GM23338 (cell line): ENCODE data around the gene MAGI3. TPM values are rescaled to one million over a fixed set of nuclear protein-coding genes. Genes with fewer than 3 reads are reported as not detected.

ENCODE experiments used
- ATAC-seq: fragments of 200-7000 bp; cut with Tn5 transposase; 3 replicates; pipeline ENCODE4 v1.9.1; 2020
- DNase-seq: peaks from one replicate; pipeline ENCODE4 v3.0.0-alpha.2; 2015; ENCODE audit warnings: low spot score
- H2AFZ ChIP-seq: fragments of 200-600 bp; sonication (generic); 2 replicates; pipeline ENCODE4 v1.8.0; 2016; ENCODE audit warnings: antibody characterized with exemption, mild to moderate bottlenecking, moderate library complexity
- H3F3A ChIP-seq: fragments of 200-600 bp; sonication (generic); replicated peaks from 2 replicates; pipeline ENCODE4 v1.8.0; 2017; ENCODE audit warnings: antibody characterized with exemption, mixed run types, low read depth
- H3K27ac ChIP-seq: fragments of 200-600 bp; sonication (generic); 2 replicates; pipeline ENCODE4 v1.6.1; 2016; ENCODE audit warnings: low read depth
- H3K27me3 ChIP-seq: fragments of 200-600 bp; sonication (generic); 2 replicates; pipeline ENCODE4 v1.8.0; 2016; ENCODE audit warnings: mild to moderate bottlenecking, mixed run types, moderate library complexity; ENCODE audit not compliant: insufficient read depth
- H3K36me3 ChIP-seq: fragments of 200-600 bp; sonication (generic); 2 replicates; pipeline ENCODE4 v1.8.0; 2016; ENCODE audit warnings: mild to moderate bottlenecking; ENCODE audit not compliant: insufficient read depth
- H3K4me1 ChIP-seq: fragments of 200-600 bp; sonication (generic); 2 replicates; pipeline ENCODE4 v1.8.0; 2016; ENCODE audit warnings: mild to moderate bottlenecking, moderate library complexity; ENCODE audit not compliant: insufficient read depth
- H3K4me2 ChIP-seq: fragments of 200-600 bp; sonication (generic); 2 replicates; pipeline ENCODE4 v1.7.1; 2017; ENCODE audit warnings: mixed run types
- H3K4me3 ChIP-seq: fragments of 200-600 bp; sonication (generic); 2 replicates; pipeline ENCODE4 v1.6.1; 2016; ENCODE audit warnings: mixed run types
- H3K79me2 ChIP-seq: fragments of 200-600 bp; sonication (generic); replicated peaks from 2 replicates; pipeline ENCODE4 v1.8.0; 2017; ENCODE audit warnings: mild to moderate bottlenecking; ENCODE audit not compliant: insufficient read depth
- H3K9me2 ChIP-seq: fragments of 200-600 bp; sonication (generic); 2 replicates; pipeline ENCODE4 v1.8.0; 2017; ENCODE audit not compliant: insufficient read depth
- H4K20me1 ChIP-seq: fragments of 200-600 bp; sonication (generic); replicated peaks from 2 replicates; pipeline ENCODE4 v1.8.0; 2017; ENCODE audit warnings: mild to moderate bottlenecking; ENCODE audit not compliant: insufficient read depth
- H3K27ac Mint-ChIP-seq: 2 replicates; pipeline ENCODE4 v1.8.0; 2020; ENCODE audit warnings: inconsistent platforms, mild to moderate bottlenecking, moderate library complexity, mixed read lengths
- H3K27me3 Mint-ChIP-seq: 3 replicates; pipeline ENCODE4 v1.8.0; 2022; ENCODE audit warnings: low read depth, mild to moderate bottlenecking, moderate library complexity, mixed read lengths, inconsistent platforms; ENCODE audit not compliant: insufficient read depth, poor library complexity
- H3K36me3 Mint-ChIP-seq: 3 replicates; pipeline ENCODE4 v1.8.0; 2021; ENCODE audit warnings: low read depth, mild to moderate bottlenecking, inconsistent platforms, moderate library complexity, mixed read lengths
- H3K4me1 Mint-ChIP-seq: 3 replicates; pipeline ENCODE4 v1.8.0; 2020; ENCODE audit warnings: mild to moderate bottlenecking, inconsistent platforms, mixed read lengths
- H3K4me3 Mint-ChIP-seq: 3 replicates; pipeline ENCODE4 v1.8.0; 2021; ENCODE audit warnings: moderate library complexity, mild to moderate bottlenecking, inconsistent platforms, mixed read lengths
- H3K9me3 Mint-ChIP-seq: 3 replicates; pipeline ENCODE4 v1.8.0; 2020; ENCODE audit warnings: moderate library complexity, mild to moderate bottlenecking, inconsistent platforms, mixed read lengths
- CREB1 ChIP-seq: fragments of 250-450 bp; sonication (Bioruptor Pico); IDR thresholded peaks from 2 replicates; pipeline ENCODE4 v1.5.0; 2020; ENCODE audit warnings: low read depth, mild to moderate bottlenecking, moderate library complexity
- CTCF ChIP-seq, 2 experiments: fragments of 200-600 bp in 1 of 2; sonication (generic) in 1 of 2; conservative IDR thresholded peaks; 2 replicates each; pipeline versions ENCODE4 v1.5.1 to v1.6.1; 2016 to 2017; ENCODE audit warnings: antibody characterized with exemption in 2 of 2, low read depth in 2 of 2, mild to moderate bottlenecking in 2 of 2, moderate library complexity in 1 of 2
- ETS1 ChIP-seq: IDR thresholded peaks from 2 replicates; pipeline ENCODE4 v1.6.1; 2016; ENCODE audit warnings: antibody characterized with exemption
- EZH2 ChIP-seq: fragments of 200-600 bp; sonication (generic); IDR thresholded peaks from one replicate; pipeline ENCODE4 v1.8.0; 2017; ENCODE audit warnings: antibody characterized with exemption, mild to moderate bottlenecking, low read depth; ENCODE audit not compliant: unreplicated experiment
- EZH2phosphoT487 ChIP-seq: fragments of 200-600 bp; sonication (generic); IDR thresholded peaks from one replicate; pipeline ENCODE4 v1.8.1; 2018; ENCODE audit warnings: antibody characterized with exemption; ENCODE audit not compliant: unreplicated experiment
- JUNB ChIP-seq: IDR thresholded peaks from one replicate; pipeline ENCODE4 v1.6.1; 2016; ENCODE audit warnings: antibody characterized with exemption; ENCODE audit not compliant: unreplicated experiment
- NANOG ChIP-seq: IDR thresholded peaks from 2 replicates; pipeline ENCODE4 v1.6.1; 2016; ENCODE audit warnings: antibody characterized with exemption, borderline replicate concordance
- POLR2AphosphoS5 ChIP-seq: IDR thresholded peaks from 2 replicates; pipeline ENCODE4 v1.6.1; 2016; ENCODE audit warnings: antibody characterized with exemption, low read depth
- STAT1 ChIP-seq: IDR thresholded peaks from one replicate; pipeline ENCODE4 v1.6.1; 2016; ENCODE audit warnings: antibody characterized with exemption; ENCODE audit not compliant: unreplicated experiment
- ZNF114 ChIP-seq: fragments of 250-450 bp; sonication (Bioruptor Pico); IDR thresholded peaks from 2 replicates; pipeline ENCODE4 v1.5.0; 2020; ENCODE audit warnings: mild to moderate bottlenecking, moderate library complexity
- polyA plus RNA-seq: library from polyadenylated mRNA; unstranded; fragments of >200 nt; fragmentation: Nextera tagmentation; extraction: Ambion mirVana; gene quantifications from 2 replicates; pipeline ENCODE4 v1.2.1, GENCODE V29; 2016
- total RNA-seq: library from RNA; depleted of rRNA; stranded (reverse); fragments of >200 nt; shearing (Covaris generic); gene quantifications from 2 replicates; pipeline ENCODE4 v1.2.3, GENCODE V29; 2014
- TF ChIP-seq, protein P1 (sequence below): IDR thresholded peaks from one replicate; pipeline ENCODE4 v1.6.1; 2018; ENCODE audit warnings: antibody characterized with exemption; ENCODE audit not compliant: unreplicated experiment

MAGI3 gene
- total and polyA plus RNA-seq, 2 experiments from 2014 or later = 3.9 to 10.0 TPM

GRCh38 chr1:113674591-113674990 is 284.3 kb downstream of the MAGI3 start (continued):
- TF ChIP-seq, protein P1, sequence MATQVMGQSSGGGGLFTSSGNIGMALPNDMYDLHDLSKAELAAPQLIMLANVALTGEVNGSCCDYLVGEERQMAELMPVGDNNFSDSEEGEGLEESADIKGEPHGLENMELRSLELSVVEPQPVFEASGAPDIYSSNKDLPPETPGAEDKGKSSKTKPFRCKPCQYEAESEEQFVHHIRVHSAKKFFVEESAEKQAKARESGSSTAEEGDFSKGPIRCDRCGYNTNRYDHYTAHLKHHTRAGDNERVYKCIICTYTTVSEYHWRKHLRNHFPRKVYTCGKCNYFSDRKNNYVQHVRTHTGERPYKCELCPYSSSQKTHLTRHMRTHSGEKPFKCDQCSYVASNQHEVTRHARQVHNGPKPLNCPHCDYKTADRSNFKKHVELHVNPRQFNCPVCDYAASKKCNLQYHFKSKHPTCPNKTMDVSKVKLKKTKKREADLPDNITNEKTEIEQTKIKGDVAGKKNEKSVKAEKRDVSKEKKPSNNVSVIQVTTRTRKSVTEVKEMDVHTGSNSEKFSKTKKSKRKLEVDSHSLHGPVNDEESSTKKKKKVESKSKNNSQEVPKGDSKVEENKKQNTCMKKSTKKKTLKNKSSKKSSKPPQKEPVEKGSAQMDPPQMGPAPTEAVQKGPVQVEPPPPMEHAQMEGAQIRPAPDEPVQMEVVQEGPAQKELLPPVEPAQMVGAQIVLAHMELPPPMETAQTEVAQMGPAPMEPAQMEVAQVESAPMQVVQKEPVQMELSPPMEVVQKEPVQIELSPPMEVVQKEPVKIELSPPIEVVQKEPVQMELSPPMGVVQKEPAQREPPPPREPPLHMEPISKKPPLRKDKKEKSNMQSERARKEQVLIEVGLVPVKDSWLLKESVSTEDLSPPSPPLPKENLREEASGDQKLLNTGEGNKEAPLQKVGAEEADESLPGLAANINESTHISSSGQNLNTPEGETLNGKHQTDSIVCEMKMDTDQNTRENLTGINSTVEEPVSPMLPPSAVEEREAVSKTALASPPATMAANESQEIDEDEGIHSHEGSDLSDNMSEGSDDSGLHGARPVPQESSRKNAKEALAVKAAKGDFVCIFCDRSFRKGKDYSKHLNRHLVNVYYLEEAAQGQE = no peak
- TF ChIP-seq EZH2 = no peak
- no peak for TF ChIP-seq ZNF114 (CRISPR knock-in tag)
- TF ChIP-seq CREB1 (CRISPR knock-in tag) = no peak
- no peak for TF ChIP-seq NANOG
- TF ChIP-seq STAT1 = no peak

- H3K9me3 Mint-ChIP-seq = no peaks in the 10 kb centered on the region
- no peak for ATAC-seq
- H3K4me3 Mint-ChIP-seq = no peak overlapping the region
- Histone ChIP-seq H2AFZ (no peak overlapping the region), H3K9me2 (no peaks in the 10 kb centered on the region), H3F3A (no peaks in the 10 kb centered on the region), H3K4me1 (no peaks in the 10 kb centered on the region), H4K20me1 (no peaks in the 10 kb centered on the region), H3K79me2 (no peaks in the 10 kb centered on the region), H3K4me2 (no peak overlapping the region), H3K27me3 (no peaks in the 10 kb centered on the region), H3K4me3 (no peak overlapping the region), H3K27ac (no peak overlapping the region), H3K36me3 (no peaks in the 10 kb centered on the region)
- H3K27ac Mint-ChIP-seq = no peak overlapping the region
- H3K4me1 Mint-ChIP-seq = no peaks in the 10 kb centered on the region
- H3K36me3 Mint-ChIP-seq = no peaks in the 10 kb centered on the region
- no peaks in the 10 kb centered on the region for H3K27me3 Mint-ChIP-seq
- no peak for DNase-seq
- no peak for TF ChIP-seq ETS1
- TF ChIP-seq EZH2 = no peak
- no peak for TF ChIP-seq EZH2phosphoT487
- TF ChIP-seq JUNB = no peak
- TF ChIP-seq, protein P1 = no peak
- TF ChIP-seq CTCF (conservative IDR thresholded peaks at IDR 0.05; ENCODE audit: low read depth in 2 of 2) = no peak
- no peak for TF ChIP-seq ZNF114 (CRISPR knock-in tag)
- no peak for TF ChIP-seq POLR2AphosphoS5
These were observed 285.0 kb downstream of the MAGI3 start for GRCh38 chr1:113675302-113675701.
